ENCODE measurements around the gene MICU1.

- TF ChIP-seq CTCF (conservative IDR thresholded peaks at IDR 0.05) (no peak), EZH2 (IDR thresholded peaks at IDR 0.05; ENCODE audit: low read depth) (no peak)
These were observed 303.9 kb downstream of the MICU1 start for GRCh38 chr10:72322030-72322279.

Data from PC-9 (cell line).